Upper lobe of right lung (tissue), 1 donor: Measurements from ENCODE around the gene FRMPD2. TPM values are rescaled to one million over a fixed set of nuclear protein-coding genes. Genes with fewer than 3 reads are reported as not detected.

Source experiments
- ATAC-seq: fragments of 200-7000 bp; cut with Tn5 transposase; one replicate; pipeline ENCODE4 v1.9.1; 2020; ENCODE audit warnings: mild to moderate bottlenecking, moderate library complexity
- DNase-seq: peaks from one replicate; pipeline ENCODE4 v3.0.0-alpha.2; 2020
- H3K27ac ChIP-seq: fragments of 200-600 bp; one replicate; pipeline ENCODE4 v1.8.0; 2022
- H3K27me3 ChIP-seq: fragments of 200-600 bp; one replicate; pipeline ENCODE4 v1.8.0; 2022; ENCODE audit warnings: mild to moderate bottlenecking
- H3K36me3 ChIP-seq: fragments of 200-600 bp; one replicate; pipeline ENCODE4 v1.8.0; 2022
- H3K4me1 ChIP-seq: fragments of 200-600 bp; one replicate; pipeline ENCODE4 v1.8.0; 2022
- H3K4me3 ChIP-seq: fragments of 200-600 bp; one replicate; pipeline ENCODE4 v1.8.0; 2022; ENCODE audit warnings: mild to moderate bottlenecking
- H3K9me3 ChIP-seq: fragments of 200-600 bp; one replicate; pipeline ENCODE4 v1.8.0; 2022
- intact Hi-C: fragments of 100-400 bp; cut with DNase I; formaldehyde crosslinking; loops from one replicate; pipeline ENCODE4 v1.11.0; 2022
- total RNA-seq: library from RNA; stranded (reverse); fragmentation: NEBNext Ultra II Directional; extraction: Animal tissue kit (Norgen Biotek cat#: 25700); gene quantifications from one replicate; pipeline ENCODE4 v1.2.1, GENCODE V29; 2021
- TF ChIP-seq, protein P1 (sequence below): fragments of 200-600 bp; IDR thresholded peaks from one replicate; pipeline ENCODE4 v1.8.0; 2022; ENCODE audit warnings: antibody characterized with exemption
- donor health status: DM: no; HTN: yes; CAD: no; lungs with severe emphysema.

FRMPD2 gene
- total RNA-seq, 1 donor from 2014 or later = not detected

DNA sequence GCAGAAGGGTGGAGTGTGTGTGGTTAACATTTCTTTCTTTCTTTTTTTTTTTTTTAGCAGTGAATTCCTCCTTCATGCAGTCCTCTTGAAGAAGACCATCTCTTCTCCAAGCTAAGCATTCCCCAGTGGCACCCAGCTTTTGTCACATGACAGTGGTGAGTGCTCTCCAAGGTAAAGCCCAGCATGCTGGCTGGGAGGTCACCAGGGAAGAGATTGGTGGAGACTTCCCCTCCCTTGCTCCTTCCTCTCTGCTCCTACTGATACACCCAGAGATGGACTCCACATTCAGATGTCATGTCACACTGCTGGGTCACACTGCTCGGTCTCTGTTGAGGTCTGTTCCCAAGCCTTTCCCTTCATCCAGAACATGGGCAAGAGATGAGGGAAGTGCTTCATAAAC lies 55.3 kb downstream of the FRMPD2 start:
- Histone ChIP-seq H3K36me3 (no peaks in the 10 kb centered on the region), H3K4me1 (no peaks in the 10 kb centered on the region), H3K27me3 (no peaks in the 10 kb centered on the region), H3K9me3 (no peaks in the 10 kb centered on the region), H3K27ac (no peak overlapping the region), H3K4me3 (no peak overlapping the region)
- no peak for DNase-seq
- no peak for ATAC-seq
- intact Hi-C loops = no loop called here
- TF ChIP-seq, protein P1, sequence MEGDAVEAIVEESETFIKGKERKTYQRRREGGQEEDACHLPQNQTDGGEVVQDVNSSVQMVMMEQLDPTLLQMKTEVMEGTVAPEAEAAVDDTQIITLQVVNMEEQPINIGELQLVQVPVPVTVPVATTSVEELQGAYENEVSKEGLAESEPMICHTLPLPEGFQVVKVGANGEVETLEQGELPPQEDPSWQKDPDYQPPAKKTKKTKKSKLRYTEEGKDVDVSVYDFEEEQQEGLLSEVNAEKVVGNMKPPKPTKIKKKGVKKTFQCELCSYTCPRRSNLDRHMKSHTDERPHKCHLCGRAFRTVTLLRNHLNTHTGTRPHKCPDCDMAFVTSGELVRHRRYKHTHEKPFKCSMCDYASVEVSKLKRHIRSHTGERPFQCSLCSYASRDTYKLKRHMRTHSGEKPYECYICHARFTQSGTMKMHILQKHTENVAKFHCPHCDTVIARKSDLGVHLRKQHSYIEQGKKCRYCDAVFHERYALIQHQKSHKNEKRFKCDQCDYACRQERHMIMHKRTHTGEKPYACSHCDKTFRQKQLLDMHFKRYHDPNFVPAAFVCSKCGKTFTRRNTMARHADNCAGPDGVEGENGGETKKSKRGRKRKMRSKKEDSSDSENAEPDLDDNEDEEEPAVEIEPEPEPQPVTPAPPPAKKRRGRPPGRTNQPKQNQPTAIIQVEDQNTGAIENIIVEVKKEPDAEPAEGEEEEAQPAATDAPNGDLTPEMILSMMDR = no peak

DNA sequence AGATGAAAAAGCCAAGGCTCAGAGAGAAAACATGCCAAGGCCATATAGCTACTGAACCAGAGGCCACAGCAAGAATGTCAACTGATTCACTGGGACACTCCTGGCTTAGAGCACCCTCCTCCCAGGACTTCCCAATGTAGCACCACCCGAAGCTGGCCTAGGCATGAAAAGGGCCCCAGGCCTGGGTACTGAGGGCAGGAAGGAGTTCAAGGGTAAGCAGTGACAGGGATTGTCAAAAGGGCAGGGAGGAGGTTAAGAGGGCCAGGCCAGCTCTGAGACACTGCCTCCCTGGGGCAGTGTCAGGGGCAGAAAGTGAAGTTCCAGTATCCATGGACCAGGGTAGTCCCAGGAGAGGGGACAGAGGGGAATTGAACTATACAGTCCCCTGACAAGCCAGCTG lies 57.8 kb downstream of the FRMPD2 start:
- no peak overlapping the region for H3K27ac ChIP-seq
- TF ChIP-seq, protein P1 = no peak
- intact Hi-C loops = no loop called here
- H3K4me1 ChIP-seq = no peaks in the 10 kb centered on the region
- no peaks in the 10 kb centered on the region for H3K36me3 ChIP-seq
- H3K27me3 ChIP-seq = no peaks in the 10 kb centered on the region
- no peaks in the 10 kb centered on the region for H3K9me3 ChIP-seq
- DNase-seq (no peak), ATAC-seq (no peak)
- no peak overlapping the region for H3K4me3 ChIP-seq

DNA sequence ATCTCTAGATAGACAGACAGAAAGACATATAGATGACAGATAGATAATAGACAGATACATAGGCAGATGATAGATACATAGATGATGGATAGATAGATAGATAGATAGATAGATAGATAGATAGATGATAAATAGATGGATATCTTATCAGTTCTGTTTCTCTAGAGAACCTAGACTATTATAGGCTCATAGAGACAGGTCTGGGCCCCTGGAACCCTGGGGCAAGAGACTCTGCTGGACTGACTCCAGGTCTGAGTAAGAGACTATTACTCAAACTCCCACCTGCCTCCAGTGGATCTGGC lies 58.3 kb downstream of the FRMPD2 start:
- intact Hi-C loops = no loop called here
- H3K4me1 ChIP-seq = no peaks in the 10 kb centered on the region
- no peaks in the 10 kb centered on the region for H3K36me3 ChIP-seq
- TF ChIP-seq, protein P1 = no peak
- no peaks in the 10 kb centered on the region for H3K9me3 ChIP-seq
- no peaks in the 10 kb centered on the region for H3K27me3 ChIP-seq
- no peak for ATAC-seq
- no peak overlapping the region for H3K4me3 ChIP-seq
- H3K27ac ChIP-seq = no peak overlapping the region
- no peak for DNase-seq

DNA sequence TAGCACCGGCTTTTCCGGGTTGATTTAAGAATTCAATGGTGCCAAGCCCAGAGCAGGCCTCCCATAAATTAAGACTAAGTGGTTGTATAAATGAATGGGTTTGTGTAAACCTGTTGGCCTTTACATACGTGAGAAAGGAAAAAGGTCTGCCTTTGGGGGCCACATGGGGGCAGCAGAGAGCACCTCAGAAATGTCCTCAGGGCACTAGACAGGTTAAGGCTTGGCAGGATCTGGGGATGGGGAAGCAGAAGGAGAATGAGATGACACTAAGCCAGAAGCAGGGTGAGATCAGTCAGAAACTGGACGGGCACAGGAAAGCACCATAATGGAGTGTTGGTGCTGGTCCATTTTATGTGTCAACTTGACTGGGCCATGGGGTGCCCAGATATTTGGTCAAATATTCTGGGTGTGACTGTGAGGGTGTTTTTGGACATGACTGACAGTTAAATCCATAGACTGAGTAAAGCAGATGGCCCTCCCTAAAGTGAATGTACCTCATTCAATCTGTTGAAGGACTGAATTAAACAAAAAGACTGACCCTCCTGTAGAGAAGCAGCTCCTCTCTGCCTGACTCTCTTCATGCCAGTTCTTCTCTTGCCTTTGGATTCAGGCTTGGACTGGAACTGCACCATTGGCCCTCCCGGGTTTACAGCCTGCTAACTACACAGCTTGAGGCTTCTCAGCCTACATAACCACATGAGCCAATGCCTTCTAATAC lies 58.9 kb downstream of the FRMPD2 start:
- no peak for DNase-seq
- peak; percentile 86 for ATAC-seq

DNA sequence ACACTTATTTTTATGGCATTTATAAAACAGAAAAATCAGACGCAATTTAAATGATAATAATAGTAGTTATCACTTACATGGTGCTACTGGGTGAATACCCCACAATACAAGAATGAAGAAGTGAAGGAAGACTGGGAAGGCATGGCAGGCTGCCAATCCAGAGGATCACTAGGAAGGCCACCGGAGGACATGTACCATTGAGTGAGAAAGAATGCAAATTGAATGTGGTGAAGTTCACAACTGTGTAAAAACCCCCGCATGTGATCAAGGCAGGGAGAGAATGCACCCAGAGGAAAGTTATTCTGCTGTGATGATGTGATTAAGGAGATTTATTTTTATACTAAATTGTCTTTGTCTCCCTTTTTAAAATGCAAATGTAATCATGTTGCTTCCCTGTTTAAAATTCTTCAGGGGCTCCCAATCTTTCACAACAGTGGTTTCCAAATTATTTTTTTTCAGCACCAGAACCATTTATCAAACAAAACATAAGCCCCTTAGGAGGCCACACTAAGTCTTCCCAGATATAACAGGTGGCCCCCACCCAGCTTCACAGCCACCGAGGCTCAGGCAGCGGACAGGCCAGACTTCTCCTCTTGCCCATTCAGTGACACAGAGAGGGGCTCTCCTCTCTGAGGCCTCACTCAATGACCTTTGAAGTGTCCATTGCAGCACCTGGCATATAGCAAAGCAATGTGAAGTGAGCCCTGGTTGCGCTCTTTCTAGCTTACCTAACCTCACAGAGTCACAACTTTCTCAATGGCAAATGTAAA lies 59.6 kb downstream of the FRMPD2 start:
- Histone ChIP-seq H3K9me3 (no peaks in the 10 kb centered on the region), H3K36me3 (no peaks in the 10 kb centered on the region), H3K4me1 (no peaks in the 10 kb centered on the region), H3K4me3 (no peak overlapping the region), H3K27ac (no peak overlapping the region), H3K27me3 (no peaks in the 10 kb centered on the region)
- TF ChIP-seq, protein P1 = no peak
- intact Hi-C loops = no loop called here
- no peak for ATAC-seq
- no peak for DNase-seq

More for the DNA sequence above, 58.9 kb downstream of the FRMPD2 start:
- no peak overlapping the region for H3K4me3 ChIP-seq
- no peaks in the 10 kb centered on the region for H3K36me3 ChIP-seq
- H3K4me1 ChIP-seq = no peaks in the 10 kb centered on the region
- TF ChIP-seq, protein P1 = peak; percentile 60
- intact Hi-C loops = no loop called here
- H3K27me3 ChIP-seq = no peaks in the 10 kb centered on the region
- no peaks in the 10 kb centered on the region for H3K9me3 ChIP-seq
- no peak overlapping the region for H3K27ac ChIP-seq
